Activated CD8-positive, alpha-beta T cell treated with anti-CD3 and anti-CD28 coated beads for 36 hours (primary cell): ENCODE results near the gene RGMB. TPM values are rescaled to one million over a fixed set of nuclear protein-coding genes. Genes with fewer than 3 reads are reported as not detected.

Source experiments
- ATAC-seq: fragments of 200-7000 bp; cut with Tn5 transposase; one replicate; pipeline ENCODE4 v1.10.0; 2021; ENCODE audit warnings: mild to moderate bottlenecking, moderate library complexity
- CTCF ChIA-PET: fragments of 350-600 bp; sonication (Branson Sonifier 250); formaldehyde crosslinking; loops from one replicate; lab custom pipeline; 2021; ENCODE audit warnings: antibody characterized with exemption; lab: Charles Lee
- POLR2A ChIA-PET: fragments of 350-600 bp; sonication (Branson Sonifier 250); formaldehyde crosslinking; loops from one replicate; lab custom pipeline; 2021; ENCODE audit warnings: antibody characterized with exemption; lab: Charles Lee
- DNase-seq: peaks from one replicate; pipeline ENCODE4 v3.0.0-alpha.2; 2020
- H3K27ac Mint-ChIP-seq: one replicate; pipeline ENCODE4 v1.8.0; 2021; ENCODE audit warnings: mild to moderate bottlenecking, mixed read lengths
- H3K27me3 Mint-ChIP-seq: one replicate; pipeline ENCODE4 v1.8.0; 2021; ENCODE audit warnings: mixed read lengths
- H3K36me3 Mint-ChIP-seq: one replicate; pipeline ENCODE4 v1.8.0; 2021; ENCODE audit warnings: low read depth, mixed read lengths
- H3K4me1 Mint-ChIP-seq: one replicate; pipeline ENCODE4 v1.8.0; 2021; ENCODE audit warnings: low read depth, mixed read lengths
- H3K4me3 Mint-ChIP-seq: one replicate; pipeline ENCODE4 v1.8.0; 2021; ENCODE audit warnings: mild to moderate bottlenecking, moderate library complexity, mixed read lengths
- H3K9me3 Mint-ChIP-seq: one replicate; pipeline ENCODE4 v1.8.0; 2021; ENCODE audit warnings: mixed read lengths
- intact Hi-C: fragments of 100-400 bp; cut with micrococcal nuclease; formaldehyde crosslinking; loops from one replicate; pipeline ENCODE4 v1.10.0; 2022
- total RNA-seq, 2 experiments: library from RNA; stranded (reverse); gene quantifications; one replicate each; pipeline ENCODE4 v1.2.3, GENCODE V29; 2021
- TF ChIP-seq, protein P1 (sequence below): fragments of 200-600 bp; IDR thresholded peaks from one replicate; pipeline ENCODE4 v1.8.0; 2022; ENCODE audit warnings: antibody characterized with exemption, mild to moderate bottlenecking

RGMB gene
- total RNA-seq, 2 experiments from 2014 or later = 1.6 to 1.9 TPM

GRCh38 chr5:98769959-98770208 lies 3.6 kb upstream of the RGMB start:
- TF ChIP-seq, protein P1, sequence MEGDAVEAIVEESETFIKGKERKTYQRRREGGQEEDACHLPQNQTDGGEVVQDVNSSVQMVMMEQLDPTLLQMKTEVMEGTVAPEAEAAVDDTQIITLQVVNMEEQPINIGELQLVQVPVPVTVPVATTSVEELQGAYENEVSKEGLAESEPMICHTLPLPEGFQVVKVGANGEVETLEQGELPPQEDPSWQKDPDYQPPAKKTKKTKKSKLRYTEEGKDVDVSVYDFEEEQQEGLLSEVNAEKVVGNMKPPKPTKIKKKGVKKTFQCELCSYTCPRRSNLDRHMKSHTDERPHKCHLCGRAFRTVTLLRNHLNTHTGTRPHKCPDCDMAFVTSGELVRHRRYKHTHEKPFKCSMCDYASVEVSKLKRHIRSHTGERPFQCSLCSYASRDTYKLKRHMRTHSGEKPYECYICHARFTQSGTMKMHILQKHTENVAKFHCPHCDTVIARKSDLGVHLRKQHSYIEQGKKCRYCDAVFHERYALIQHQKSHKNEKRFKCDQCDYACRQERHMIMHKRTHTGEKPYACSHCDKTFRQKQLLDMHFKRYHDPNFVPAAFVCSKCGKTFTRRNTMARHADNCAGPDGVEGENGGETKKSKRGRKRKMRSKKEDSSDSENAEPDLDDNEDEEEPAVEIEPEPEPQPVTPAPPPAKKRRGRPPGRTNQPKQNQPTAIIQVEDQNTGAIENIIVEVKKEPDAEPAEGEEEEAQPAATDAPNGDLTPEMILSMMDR = no peak
- ATAC-seq (no peak), DNase-seq (no peak)
- Mint-ChIP-seq H3K27me3 (peaks cover 36% of the 10 kb centered on the region), H3K4me1 (peaks cover 29% of the 10 kb centered on the region), H3K4me3 (peak overlapping the region; percentile 78), H3K36me3 (no peaks in the 10 kb centered on the region), H3K27ac (no peak overlapping the region), H3K9me3 (no peaks in the 10 kb centered on the region)
- POLR2A ChIA-PET = interaction anchor here (1.1 kb wide), 1 partner anchor 23 kb away, joined by 3 read pairs; no protein-coding TSS in a partner anchor
- CTCF ChIA-PET = interaction anchor here (0.6 to 10.6 kb wide), 15 partner anchors 8 to 1538 kb away, joined by 3 to 228 read pairs (median 4); no protein-coding TSS in a partner anchor
- intact Hi-C loops = no loop called here

- Mint-ChIP-seq H3K27ac (peak overlapping the region; percentile 23), H3K9me3 (no peaks in the 10 kb centered on the region), H3K4me3 (peak overlapping the region; percentile 78), H3K27me3 (peaks cover 39% of the 10 kb centered on the region), H3K4me1 (peaks cover 33% of the 10 kb centered on the region), H3K36me3 (no peaks in the 10 kb centered on the region)
- DNase-seq (peak; percentile 30), ATAC-seq (no peak)
- intact Hi-C loops = no loop called here
- ChIA-PET CTCF (interaction anchor here (0.6 to 10.6 kb wide), 17 partner anchors 8 to 1539 kb away, joined by 3 to 228 read pairs (median 4); no protein-coding TSS in a partner anchor), POLR2A (interaction anchor here (0.7 to 1.1 kb wide), 2 partner anchors 22 to 24 kb away, joined by 3 read pairs; no protein-coding TSS in a partner anchor)
- TF ChIP-seq, protein P1 = no peak
These were observed 3.1 kb upstream of the RGMB start for GRCh38 chr5:98770209-98770910.

DNA sequence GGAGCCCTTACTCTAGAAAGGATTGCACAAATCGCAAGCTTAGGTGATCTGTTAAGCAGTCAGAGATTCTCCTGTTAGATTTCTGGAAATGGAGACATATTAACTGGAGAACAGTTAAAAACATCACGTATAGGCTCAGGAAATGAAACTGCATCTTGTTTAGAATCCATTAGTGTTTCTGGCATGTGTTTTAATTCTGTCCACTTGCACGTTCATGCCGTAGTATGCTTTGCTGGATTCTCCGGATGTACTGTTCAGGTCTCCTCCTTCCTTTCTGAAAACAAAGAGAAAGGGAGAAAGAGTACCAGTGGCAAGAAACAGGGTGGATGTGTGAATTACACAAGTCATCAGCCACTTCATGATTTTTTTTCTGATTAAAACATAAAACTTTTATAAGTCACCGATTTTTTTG lies 2.5 kb upstream of the RGMB start:
- DNase-seq = no peak
- no peaks in the 10 kb centered on the region for H3K9me3 Mint-ChIP-seq
- peaks cover 45% of the 10 kb centered on the region for H3K27me3 Mint-ChIP-seq
- ATAC-seq = no peak
- H3K4me3 Mint-ChIP-seq = peak overlapping the region; percentile 78
- H3K4me1 Mint-ChIP-seq = peaks cover 36% of the 10 kb centered on the region
- H3K27ac Mint-ChIP-seq = peak overlapping the region; percentile 23
- POLR2A ChIA-PET = interaction anchor here (0.7 kb wide), 1 partner anchor 22 kb away, joined by 3 read pairs; no protein-coding TSS in a partner anchor
- no peaks in the 10 kb centered on the region for H3K36me3 Mint-ChIP-seq
- intact Hi-C loops = no loop called here
- TF ChIP-seq, protein P1 = no peak
- CTCF ChIA-PET = interaction anchor here (0.8 to 10.6 kb wide), 13 partner anchors 18 to 1540 kb away, joined by 3 to 228 read pairs (median 3); no protein-coding TSS in a partner anchor

DNA sequence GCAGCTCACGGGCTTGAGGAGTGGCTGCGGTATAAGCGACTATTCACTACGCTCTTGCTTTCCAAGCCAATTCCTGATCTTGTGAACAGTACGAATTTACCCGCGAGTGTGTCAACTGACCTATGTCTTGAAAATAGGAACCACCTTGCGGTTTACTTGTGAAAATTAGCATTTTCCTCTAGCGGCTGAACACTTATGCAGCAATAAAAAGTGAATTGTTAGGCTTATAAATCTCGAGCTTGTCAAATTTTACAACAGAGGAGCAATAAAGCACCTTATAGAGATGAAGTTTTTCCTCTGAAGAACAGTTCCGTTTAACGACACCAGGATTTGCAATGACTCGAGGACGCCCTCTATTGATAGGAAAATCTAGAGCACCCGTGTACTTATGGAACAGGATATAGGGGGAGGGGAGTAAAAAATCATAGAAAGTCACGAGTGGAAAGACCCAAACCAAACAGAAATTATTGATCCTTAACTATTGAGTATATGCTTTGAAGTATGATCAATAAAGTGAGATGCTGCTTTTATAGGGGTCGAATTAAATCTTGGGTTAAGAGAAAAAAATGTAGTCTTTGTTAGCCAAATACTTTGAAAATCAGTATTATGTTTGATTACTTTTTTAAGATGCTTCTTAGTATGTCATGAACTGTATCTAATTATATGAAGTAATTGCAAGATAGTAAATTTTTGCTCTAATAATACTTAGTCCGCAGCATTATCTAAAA lies 1.9 kb upstream of the RGMB start:
- POLR2A ChIA-PET = no interaction called here
- CTCF ChIA-PET = interaction anchor here (0.8 to 10.6 kb wide), 15 partner anchors 17 to 1590 kb away, joined by 3 to 228 read pairs (median 3); no protein-coding TSS in a partner anchor
- intact Hi-C loops = no loop called here
- no peaks in the 10 kb centered on the region for H3K9me3 Mint-ChIP-seq
- no peaks in the 10 kb centered on the region for H3K36me3 Mint-ChIP-seq
- H3K27me3 Mint-ChIP-seq = peaks cover 46% of the 10 kb centered on the region
- H3K4me1 Mint-ChIP-seq = peaks cover 37% of the 10 kb centered on the region
- peak overlapping the region; percentile 78 for H3K4me3 Mint-ChIP-seq
- DNase-seq (peak; percentile 72), ATAC-seq (peak; percentile 14)
- TF ChIP-seq, protein P1 = peak; percentile 90
- H3K27ac Mint-ChIP-seq = no peak overlapping the region
